Stimulated activated CD8-positive, alpha-beta memory T cell treated with anti-CD3 and anti-CD28 coated beads, Interleukin-2, amount 100 ng/mL, for 48 hours (primary cell): ENCODE measurements around the gene WFDC11.
"Not testable (repeated sequence)": the region's sequence is repeated elsewhere in the genome, so short reads cannot be mapped to it uniquely, and the experiment has no call there.

Source experiments
- DNase-seq, 2 donors: peaks; one replicate each; pipeline ENCODE4 v3.0.0-alpha.2; 2020; ENCODE audit warnings: low read depth in 2 of 2

The WFDC11 gene

GRCh38 chr20:45670139-45670538 lies at the start of gene WFDC11:
Gene WFDC11, minus strand, starts transcription at chr20:45670239. Its CDS starts 19,639 bp downstream, at chr20:45650600.
- no peak for DNase-seq

DNA sequence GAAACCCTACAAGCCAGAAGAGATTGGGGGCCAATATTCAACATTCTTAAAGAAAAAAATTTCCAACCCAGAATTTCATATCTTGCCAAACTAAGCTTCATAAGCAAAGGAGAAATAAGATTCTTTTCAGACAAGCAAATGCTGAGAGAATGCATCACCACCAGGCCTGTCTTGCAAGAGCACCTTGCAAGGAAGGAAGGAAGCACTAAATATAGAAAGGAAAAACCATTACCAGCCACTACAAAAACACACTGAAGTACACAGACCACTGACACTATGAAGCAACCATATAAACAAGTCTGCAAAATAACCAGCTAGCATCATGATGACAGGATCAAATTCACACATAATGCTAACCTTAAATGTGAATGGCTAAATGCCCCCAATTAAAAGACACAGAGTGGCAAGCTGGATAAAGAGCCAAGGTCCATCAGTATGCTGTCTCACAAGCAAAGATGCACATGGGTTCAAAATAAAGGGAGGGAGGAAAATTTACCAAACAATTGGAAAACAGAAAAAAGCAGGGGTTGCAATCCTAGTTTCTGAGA lies 46.2 kb upstream of the WFDC11 start:
- DNase-seq: not testable (repeated sequence)

GRCh38 chr20:45704969-45705637 lies 35.1 kb upstream of the WFDC11 start, which contains the start of gene WFDC10B:
Gene WFDC10B, minus strand, starts transcription at chr20:45705019. Its CDS starts 19,027 bp downstream, at chr20:45685992.
- no peak for DNase-seq

DNA sequence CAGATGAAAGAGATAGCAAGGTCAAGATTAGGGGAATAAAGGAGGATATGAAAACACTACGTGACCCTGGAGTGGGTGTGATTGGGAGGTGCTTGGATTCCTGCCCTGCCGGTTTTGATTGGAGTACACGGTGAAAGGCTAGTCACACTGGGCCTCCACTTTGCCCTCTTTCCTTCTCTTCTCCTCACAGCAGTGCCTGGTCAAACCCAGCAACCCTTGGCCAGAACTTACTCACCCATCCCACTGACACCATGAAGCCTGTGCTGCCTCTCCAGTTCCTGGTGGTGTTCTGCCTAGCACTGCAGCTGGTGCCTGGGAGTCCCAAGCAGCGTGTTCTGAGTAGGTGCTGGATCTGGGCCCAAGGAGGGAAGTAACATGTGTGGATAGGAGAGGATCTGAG lies 31.8 kb upstream of the WFDC11 start, which contains the start of gene WFDC13:
Gene WFDC13, plus strand, starts transcription at position 166 of the 400 bp plus-strand sequence. Its CDS starts 86 bp downstream, at position 252.
- DNase-seq: no peak

DNA sequence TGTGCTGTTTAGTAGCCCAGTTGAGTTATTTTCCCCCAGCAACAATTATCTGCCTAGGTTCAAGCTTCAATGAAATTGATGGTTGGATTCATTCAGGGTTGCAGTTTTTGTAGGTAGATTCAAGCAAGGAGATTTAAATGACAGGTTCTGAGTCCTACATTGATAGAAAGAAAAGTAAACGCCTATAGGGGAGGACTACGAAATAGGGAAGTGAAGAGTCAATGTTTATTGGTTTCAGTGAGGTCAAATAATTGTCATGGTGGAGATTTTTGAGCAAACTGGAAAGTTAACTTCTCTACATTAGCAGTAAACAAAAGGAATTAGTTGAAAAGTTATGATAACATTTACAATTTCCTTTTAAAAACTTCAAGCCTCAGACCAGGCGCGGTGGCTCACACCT lies 31.1 kb upstream of the WFDC11 start:
- no peak for DNase-seq

GRCh38 chr20:45695496-45695895 lies 25.5 kb upstream of the WFDC11 start:
- no peak for DNase-seq

DNA sequence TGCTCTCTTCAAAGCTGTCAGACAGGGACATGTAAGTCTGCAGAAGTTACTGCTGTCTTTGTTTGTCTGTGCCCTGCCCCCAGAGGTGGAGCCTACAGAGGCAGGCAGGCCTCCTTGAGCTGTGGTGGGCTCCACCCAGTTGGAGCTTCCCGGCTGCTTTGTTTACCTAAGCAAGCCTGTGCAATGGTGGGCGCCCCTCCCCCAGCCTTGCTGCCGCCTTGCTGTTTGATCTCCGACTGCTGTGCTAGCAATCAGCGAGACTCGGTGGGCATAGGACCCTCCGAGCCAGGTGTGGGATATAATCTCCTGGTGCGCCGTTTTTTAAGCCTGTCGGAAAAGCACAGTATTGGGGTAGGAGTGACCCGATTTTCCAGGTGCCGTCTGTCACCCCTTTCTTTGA lies 23.3 kb upstream of the WFDC11 start:
- DNase-seq: not testable (repeated sequence)

- DNase-seq: no peak
Measured at GRCh38 chr20:45685896-45686295, 15.9 kb upstream of the WFDC11 start.

GRCh38 chr20:45679650-45680049 lies 9.6 kb upstream of the WFDC11 start:
- no peak for DNase-seq

GRCh38 chr20:45672765-45673164 lies 2.7 kb upstream of the WFDC11 start:
- no peak for DNase-seq

DNA sequence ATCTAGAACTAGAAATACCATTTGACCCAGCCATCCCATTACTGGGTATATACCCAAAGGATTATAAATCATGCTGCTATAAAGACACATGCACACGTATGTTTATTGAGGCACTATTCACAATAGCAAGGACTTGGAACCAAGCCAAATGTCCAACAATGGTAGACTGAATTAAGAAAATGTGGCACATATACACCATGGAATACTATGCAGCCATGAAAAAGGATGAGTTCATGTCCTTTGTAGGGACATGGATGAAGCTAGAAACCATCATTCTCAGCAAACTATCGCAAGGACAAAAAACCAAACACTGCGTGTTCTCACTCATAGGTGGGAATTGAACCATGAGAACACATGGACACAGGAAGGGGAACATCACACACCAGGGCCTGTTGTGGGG lies 13.0 kb downstream of the WFDC11 start:
- not testable (repeated sequence) for DNase-seq

GRCh38 chr20:45651726-45652125 lies 18.3 kb downstream of the WFDC11 start:
- DNase-seq: not testable (repeated sequence)

DNA sequence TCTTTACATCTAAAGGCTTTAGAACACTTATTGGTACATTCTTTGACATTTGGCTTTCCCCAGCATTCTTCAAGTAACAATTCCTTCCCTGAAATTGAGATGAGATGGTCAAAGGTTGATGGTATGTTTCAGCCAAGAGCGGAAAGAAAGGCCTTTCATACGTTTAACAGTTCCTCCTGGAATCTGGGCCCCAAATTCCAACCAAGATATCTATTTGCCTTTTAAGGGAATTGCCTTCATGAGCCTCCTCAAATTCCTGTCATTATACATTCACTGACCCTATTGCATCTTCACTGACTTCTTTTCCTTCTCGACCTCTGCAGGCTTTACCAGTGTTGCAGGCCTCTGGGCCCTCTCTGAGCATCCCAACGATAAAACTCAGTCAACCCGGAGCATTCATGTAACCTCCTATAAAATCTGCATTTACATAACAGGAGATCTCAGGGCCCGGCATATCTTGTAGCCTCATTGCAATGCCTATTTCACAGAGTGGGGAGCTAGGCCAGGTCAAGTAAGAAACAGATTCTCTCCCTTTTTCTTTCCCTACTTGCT lies 20.7 kb downstream of the WFDC11 start:
- DNase-seq: no peak

GRCh38 chr20:45647441-45648050 lies 22.5 kb downstream of the WFDC11 start:
- no peak for DNase-seq

GRCh38 chr20:45646875-45647274 lies 23.2 kb downstream of the WFDC11 start:
- no peak for DNase-seq

- DNase-seq: not testable (repeated sequence)
Measured at GRCh38 chr20:45645869-45646268, 24.2 kb downstream of the WFDC11 start.

- DNase-seq: not testable (repeated sequence)
Measured at GRCh38 chr20:45641076-45641475, 29.0 kb downstream of the WFDC11 start.

GRCh38 chr20:45639687-45640086 lies 30.4 kb downstream of the WFDC11 start:
- DNase-seq: no peak

DNA sequence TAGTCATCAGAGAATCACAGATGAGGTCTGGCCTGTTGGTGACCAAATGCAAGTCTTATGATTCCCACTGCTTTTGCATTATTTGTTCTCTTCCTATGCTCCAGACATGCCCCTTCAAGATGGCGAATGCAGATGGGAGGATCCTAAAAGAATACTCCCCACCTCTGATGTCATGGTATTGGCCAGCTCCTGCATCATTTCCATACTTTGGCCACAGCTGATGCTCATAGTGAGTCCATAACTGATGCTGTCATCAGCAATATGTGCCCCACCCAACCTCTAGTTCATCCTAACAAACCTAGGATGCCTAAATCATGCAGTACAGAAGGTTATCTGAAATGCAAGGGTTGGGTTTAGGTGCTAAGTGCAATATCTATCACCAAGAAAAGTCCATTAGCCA lies 33.5 kb downstream of the WFDC11 start:
- no peak for DNase-seq

GRCh38 chr20:45631184-45631583 lies 38.9 kb downstream of the WFDC11 start, which contains the start of gene WFDC9:
Gene WFDC9, minus strand, starts transcription at chr20:45631284. Its CDS starts 21,103 bp downstream, at chr20:45610181.
- no peak for DNase-seq

- DNase-seq: no peak
Measured at GRCh38 chr20:45630371-45630770, 39.7 kb downstream of the WFDC11 start.

- peak; percentile 2 to 5 for DNase-seq
Measured at GRCh38 chr20:45629496-45630100, 40.4 kb downstream of the WFDC11 start, which contains the start of gene WFDC10A. Gene WFDC10A, plus strand, starts transcription at chr20:45629739. Its CDS starts 75 bp downstream, at chr20:45629814.
